ENCODE data around the gene MDN1.
"Not testable (repeated sequence)": the region's sequence is repeated elsewhere in the genome, so short reads cannot be mapped to it uniquely, and the experiment has no call there.

Gene MDN1

DNA sequence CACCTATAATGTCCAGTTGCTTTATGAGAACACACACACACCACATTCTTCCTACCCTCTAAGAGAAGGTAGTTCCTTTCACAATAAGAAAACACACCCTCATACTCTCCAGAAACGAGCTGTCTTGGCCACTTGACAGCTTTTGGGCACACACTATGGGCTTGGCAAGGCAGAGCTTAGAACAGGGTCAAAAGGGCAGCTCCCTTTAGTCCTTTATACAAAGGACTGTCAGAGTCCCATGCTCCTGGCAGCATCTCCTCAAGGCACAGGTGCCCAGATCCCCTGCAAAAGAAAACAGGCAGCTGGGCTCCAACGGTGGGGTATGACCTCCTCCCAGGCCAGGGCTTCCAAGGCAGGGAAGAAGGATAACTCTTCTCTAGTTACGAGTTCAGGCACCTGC, 176.2 kb downstream of the MDN1 start:
- Histone ChIP-seq H3K4me2 (ENCODE audit: low read length) (no peak overlapping the region), H3K4me3 (ENCODE audit: low read length) (no peak overlapping the region), H3K36me3 (replicated peaks; ENCODE audit: low read depth, low read length) (peaks cover 7% of the 10 kb centered on the region), H3K9me3 (ENCODE audit: insufficient read depth, low read length) (no peaks in the 10 kb centered on the region), H3K4me1 (ENCODE audit: low read length) (peaks cover 6% of the 10 kb centered on the region; the same call in 1 of the 2 replicates), H2AFZ (ENCODE audit: low read depth, low read length) (no peak overlapping the region), H3K27me3 (ENCODE audit: low read depth, low read length) (no peaks in the 10 kb centered on the region), H3K79me2 (ENCODE audit: low read length) (peaks cover 4% of the 10 kb centered on the region; the same call in 1 of the 2 replicates), H3K27ac (ENCODE audit: low read length) (no peak overlapping the region), H3K9ac (ENCODE audit: low read length) (no peak overlapping the region), H4K20me1 (ENCODE audit: insufficient read depth, low read length) (no peaks in the 10 kb centered on the region)
- TF ChIP-seq EZH2phosphoT487 (IDR thresholded peaks at IDR 0.05; ENCODE audit: low read depth): no peak
- TF ChIP-seq, protein P1, sequence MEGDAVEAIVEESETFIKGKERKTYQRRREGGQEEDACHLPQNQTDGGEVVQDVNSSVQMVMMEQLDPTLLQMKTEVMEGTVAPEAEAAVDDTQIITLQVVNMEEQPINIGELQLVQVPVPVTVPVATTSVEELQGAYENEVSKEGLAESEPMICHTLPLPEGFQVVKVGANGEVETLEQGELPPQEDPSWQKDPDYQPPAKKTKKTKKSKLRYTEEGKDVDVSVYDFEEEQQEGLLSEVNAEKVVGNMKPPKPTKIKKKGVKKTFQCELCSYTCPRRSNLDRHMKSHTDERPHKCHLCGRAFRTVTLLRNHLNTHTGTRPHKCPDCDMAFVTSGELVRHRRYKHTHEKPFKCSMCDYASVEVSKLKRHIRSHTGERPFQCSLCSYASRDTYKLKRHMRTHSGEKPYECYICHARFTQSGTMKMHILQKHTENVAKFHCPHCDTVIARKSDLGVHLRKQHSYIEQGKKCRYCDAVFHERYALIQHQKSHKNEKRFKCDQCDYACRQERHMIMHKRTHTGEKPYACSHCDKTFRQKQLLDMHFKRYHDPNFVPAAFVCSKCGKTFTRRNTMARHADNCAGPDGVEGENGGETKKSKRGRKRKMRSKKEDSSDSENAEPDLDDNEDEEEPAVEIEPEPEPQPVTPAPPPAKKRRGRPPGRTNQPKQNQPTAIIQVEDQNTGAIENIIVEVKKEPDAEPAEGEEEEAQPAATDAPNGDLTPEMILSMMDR (IDR thresholded peaks at IDR 0.05; ENCODE audit: low read depth, low read length): no peak

- H3K36me3 ChIP-seq (replicated peaks; ENCODE audit: low read depth, low read length): peaks cover 7% of the 10 kb centered on the region
Observed at GRCh38 chr6:89642956-89643355, 176.6 kb downstream of the MDN1 start.

GRCh38 chr6:89641581-89641980, 178.0 kb downstream of the MDN1 start:
- not testable (repeated sequence) for H3K79me2 ChIP-seq (ENCODE audit: low read length); H3K4me2 ChIP-seq (ENCODE audit: low read length); H3K27me3 ChIP-seq (ENCODE audit: low read depth, low read length); H2AFZ ChIP-seq (ENCODE audit: low read depth, low read length); H3K9ac ChIP-seq (ENCODE audit: low read length); H3K4me1 ChIP-seq (ENCODE audit: low read length); H3K9me3 ChIP-seq (ENCODE audit: insufficient read depth, low read length); H3K4me3 ChIP-seq (ENCODE audit: low read length); H3K36me3 ChIP-seq (replicated peaks; ENCODE audit: low read depth, low read length); H3K27ac ChIP-seq (ENCODE audit: low read length); H4K20me1 ChIP-seq (ENCODE audit: insufficient read depth, low read length)

More at GRCh38 chr6:89642956-89643355, 176.6 kb downstream of the MDN1 start:
- Histone ChIP-seq H3K27me3 (ENCODE audit: low read depth, low read length) (no peaks in the 10 kb centered on the region), H3K4me1 (ENCODE audit: low read length) (peaks cover 6% of the 10 kb centered on the region; the same call in 1 of the 2 replicates), H3K27ac (ENCODE audit: low read length) (no peak overlapping the region), H3K9ac (ENCODE audit: low read length) (no peak overlapping the region), H3K4me2 (ENCODE audit: low read length) (no peak overlapping the region), H2AFZ (ENCODE audit: low read depth, low read length) (no peak overlapping the region), H3K79me2 (ENCODE audit: low read length) (peaks cover 5% of the 10 kb centered on the region), H3K4me3 (ENCODE audit: low read length) (no peak overlapping the region), H4K20me1 (ENCODE audit: insufficient read depth, low read length) (no peaks in the 10 kb centered on the region), H3K9me3 (ENCODE audit: insufficient read depth, low read length) (no peaks in the 10 kb centered on the region)
- TF ChIP-seq, protein P1 (IDR thresholded peaks at IDR 0.05; ENCODE audit: low read depth, low read length): no peak
- TF ChIP-seq EZH2phosphoT487 (IDR thresholded peaks at IDR 0.05; ENCODE audit: low read depth): no peak

DNA sequence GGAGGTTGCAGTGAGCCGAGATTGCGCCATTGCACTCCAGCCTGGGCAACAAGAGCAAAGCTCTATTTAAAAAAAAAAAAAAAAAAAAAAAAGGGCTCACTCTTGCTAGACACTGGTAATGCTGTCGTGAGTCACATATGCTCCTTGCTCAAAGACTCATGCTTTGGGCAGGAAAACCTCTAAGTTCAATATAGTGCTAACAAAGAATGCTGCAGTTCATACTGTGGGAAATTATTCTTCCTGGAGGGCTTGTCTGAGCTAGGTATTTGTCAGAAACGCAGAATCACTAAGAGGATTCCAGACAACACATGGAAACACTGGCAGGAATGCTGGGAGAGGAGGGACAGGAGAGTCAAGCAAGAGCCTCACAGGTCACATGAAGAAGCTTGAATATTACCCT, 178.8 kb downstream of the MDN1 start:
- no peak overlapping the region for H3K4me2 ChIP-seq (ENCODE audit: low read length)
- no peak overlapping the region for H3K4me3 ChIP-seq (ENCODE audit: low read length)
- no peaks in the 10 kb centered on the region for H4K20me1 ChIP-seq (ENCODE audit: insufficient read depth, low read length)
- no peak overlapping the region for H3K9ac ChIP-seq (ENCODE audit: low read length)
- no peak overlapping the region for H3K27ac ChIP-seq (ENCODE audit: low read length)
- H3K4me1 ChIP-seq (ENCODE audit: low read length): peaks cover 9% of the 10 kb centered on the region; the same call in 1 of the 2 replicates
- no peak overlapping the region for H2AFZ ChIP-seq (ENCODE audit: low read depth, low read length)
- peaks cover 4% of the 10 kb centered on the region for H3K36me3 ChIP-seq (replicated peaks; ENCODE audit: low read depth, low read length)
- H3K27me3 ChIP-seq (ENCODE audit: low read depth, low read length): no peaks in the 10 kb centered on the region
- TF ChIP-seq, protein P1 (IDR thresholded peaks at IDR 0.05; ENCODE audit: low read depth, low read length): no peak
- TF ChIP-seq EZH2phosphoT487 (IDR thresholded peaks at IDR 0.05; ENCODE audit: low read depth): no peak
- H3K9me3 ChIP-seq (ENCODE audit: insufficient read depth, low read length): no peaks in the 10 kb centered on the region
- peaks cover 10% of the 10 kb centered on the region for H3K79me2 ChIP-seq (ENCODE audit: low read length)

All from OCI-LY3 (cell line).